DND-41 (cell line): ENCODE measurements around the gene TMEM132D.

Experiments used
- ATAC-seq: fragments of 200-7000 bp; cut with Tn5 transposase; 3 replicates; pipeline ENCODE4 v1.9.1; 2021; ENCODE audit warnings: low read depth; ENCODE audit not compliant: insufficient read depth
- DNase-seq: peaks from one replicate; pipeline ENCODE4 v3.0.0-alpha.2; 2020
- H2AFZ ChIP-seq: 2 replicates; pipeline ENCODE4 v1.6.0; 2012; ENCODE audit warnings: low read depth, low read length
- H3K27ac ChIP-seq: 2 replicates; pipeline ENCODE4 v1.5.1; 2012; ENCODE audit warnings: low read length, inconsistent platforms
- H3K27me3 ChIP-seq: fragments of 200-600 bp; sonication (generic); 2 replicates; pipeline ENCODE4 v1.6.0; 2012; ENCODE audit warnings: low read length, mild to moderate bottlenecking, inconsistent platforms; ENCODE audit not compliant: insufficient read depth, poor library complexity
- H3K36me3 ChIP-seq: 2 replicates; pipeline ENCODE4 v1.5.1; 2012; ENCODE audit warnings: low read length, inconsistent platforms; ENCODE audit not compliant: insufficient read depth
- H3K4me1 ChIP-seq: 2 replicates; pipeline ENCODE4 v1.5.1; 2012; ENCODE audit warnings: mild to moderate bottlenecking, low read length; ENCODE audit not compliant: insufficient read depth
- H3K4me2 ChIP-seq: 2 replicates; pipeline ENCODE4 v1.6.0; 2012; ENCODE audit warnings: mild to moderate bottlenecking, moderate library complexity, low read length, inconsistent platforms; ENCODE audit not compliant: insufficient read depth
- H3K4me3 ChIP-seq, 2 experiments: fragments of 200-600 bp in 1 of 2; shearing (Covaris generic) in 1 of 2; 2 replicates each; pipeline ENCODE4 v1.5.1; 2012 to 2016; ENCODE audit warnings: inconsistent platforms in 2 of 2, low read length in 2 of 2, mild to moderate bottlenecking in 2 of 2, low read depth in 1 of 2, moderate library complexity in 1 of 2
- H3K79me2 ChIP-seq: 2 replicates; pipeline ENCODE4 v1.6.0; 2012; ENCODE audit warnings: low read length, inconsistent platforms; ENCODE audit not compliant: insufficient read depth
- H3K9ac ChIP-seq: 2 replicates; pipeline ENCODE4 v1.6.0; 2012; ENCODE audit warnings: low read depth, mild to moderate bottlenecking, inconsistent platforms, low read length, moderate library complexity
- H3K9me3 ChIP-seq: 2 replicates; pipeline ENCODE4 v1.5.1; 2012; ENCODE audit warnings: low read length, moderate library complexity, mild to moderate bottlenecking, inconsistent platforms; ENCODE audit not compliant: insufficient read depth, severe bottlenecking
- H4K20me1 ChIP-seq: 2 replicates; pipeline ENCODE4 v1.6.0; 2012; ENCODE audit warnings: low read length; ENCODE audit not compliant: insufficient read depth
- CTCF ChIP-seq: IDR thresholded peaks from 2 replicates; pipeline ENCODE4 v1.5.1; 2012; ENCODE audit warnings: borderline replicate concordance, low read length, moderate library complexity, mild to moderate bottlenecking; ENCODE audit not compliant: poor library complexity, severe bottlenecking; ENCODE audit errors: extremely low read depth
- EZH2 ChIP-seq: IDR thresholded peaks from 3 replicates; pipeline ENCODE4 v1.6.1; 2012; ENCODE audit warnings: borderline replicate concordance, low read depth, mild to moderate bottlenecking, moderate library complexity, low read length, inconsistent platforms; ENCODE audit not compliant: severe bottlenecking

TMEM132D gene

GRCh38 chr12:129552996-129553750 lies 350.7 kb downstream of the TMEM132D start:
- no peak overlapping the region for H3K4me2 ChIP-seq
- no peak overlapping the region for H2AFZ ChIP-seq
- peaks cover 17% of the 10 kb centered on the region for H3K9me3 ChIP-seq
- H3K9ac ChIP-seq, result no peak overlapping the region
- H3K36me3 ChIP-seq, result no peaks in the 10 kb centered on the region
- no peaks in the 10 kb centered on the region for H4K20me1 ChIP-seq
- no peak overlapping the region for H3K4me3 ChIP-seq
- H3K27ac ChIP-seq, result no peak overlapping the region
- no peaks in the 10 kb centered on the region for H3K27me3 ChIP-seq
- H3K79me2 ChIP-seq, result no peaks in the 10 kb centered on the region
- no peaks in the 10 kb centered on the region for H3K4me1 ChIP-seq
- ATAC-seq (no peak), DNase-seq (no peak)
- TF ChIP-seq EZH2 (no peak), CTCF (no peak)

GRCh38 chr12:129551441-129551840 lies 352.4 kb downstream of the TMEM132D start:
- H2AFZ ChIP-seq, result no peak overlapping the region
- no peaks in the 10 kb centered on the region for H3K36me3 ChIP-seq
- H3K4me2 ChIP-seq, result no peak overlapping the region
- TF ChIP-seq CTCF (no peak), EZH2 (no peak)
- DNase-seq (no peak), ATAC-seq (no peak)
- H3K27ac ChIP-seq, result no peak overlapping the region
- no peaks in the 10 kb centered on the region for H3K27me3 ChIP-seq
- H3K79me2 ChIP-seq, result no peaks in the 10 kb centered on the region
- peaks cover 20% of the 10 kb centered on the region for H3K9me3 ChIP-seq
- H3K4me3 ChIP-seq, result no peak overlapping the region
- no peaks in the 10 kb centered on the region for H4K20me1 ChIP-seq
- H3K4me1 ChIP-seq, result no peaks in the 10 kb centered on the region
- no peak overlapping the region for H3K9ac ChIP-seq

GRCh38 chr12:129550353-129550752 lies 353.5 kb downstream of the TMEM132D start:
- no peak for TF ChIP-seq EZH2
- TF ChIP-seq CTCF, result no peak
- Histone ChIP-seq H3K4me2 (no peak overlapping the region), H3K27me3 (no peaks in the 10 kb centered on the region), H3K4me3 (no peak overlapping the region), H3K27ac (no peak overlapping the region), H2AFZ (no peak overlapping the region), H3K4me1 (no peaks in the 10 kb centered on the region), H3K9me3 (peaks cover 20% of the 10 kb centered on the region), H4K20me1 (no peaks in the 10 kb centered on the region), H3K9ac (no peak overlapping the region), H3K36me3 (no peaks in the 10 kb centered on the region), H3K79me2 (no peaks in the 10 kb centered on the region)
- ATAC-seq, result no peak
- no peak for DNase-seq
